Activated naive CD4-positive, alpha-beta T cell (primary cell): ENCODE results near the gene SCAP.

Source experiments
- DNase-seq, 4 experiments: peaks; one replicate each; lab custom pipeline; 2025; lab: John Stamatoyannopoulos, UW

The SCAP gene

DNA sequence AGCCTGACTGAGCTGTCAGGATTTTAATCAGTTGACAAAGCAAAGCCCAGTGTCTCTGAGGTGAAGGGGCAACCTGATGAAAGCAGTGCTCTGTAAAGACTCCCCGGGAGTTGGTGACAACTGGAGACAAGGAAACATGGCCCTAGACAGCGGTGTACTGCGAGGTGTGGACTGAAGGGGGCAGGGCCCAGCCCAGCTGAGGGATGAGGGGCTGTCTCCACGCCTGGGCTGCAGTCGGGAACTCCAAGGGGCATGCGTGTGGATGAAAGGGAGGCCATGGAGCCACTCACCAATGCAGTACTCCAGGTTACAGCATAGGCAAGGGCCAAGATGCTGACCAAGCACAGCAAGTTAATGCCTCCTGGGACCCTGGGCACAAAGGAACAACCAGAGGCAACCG lies 45.1 kb downstream of the SCAP start:
- DNase-seq, result no peak

GRCh38 chr3:47429476-47430270 lies 46.1 kb downstream of the SCAP start:
- DNase-seq, result no peak

GRCh38 chr3:47428662-47429061 lies 47.1 kb downstream of the SCAP start:
- DNase-seq, result no peak

- DNase-seq, result no peak
These were observed 47.9 kb downstream of the SCAP start for GRCh38 chr3:47427866-47428265.

DNA sequence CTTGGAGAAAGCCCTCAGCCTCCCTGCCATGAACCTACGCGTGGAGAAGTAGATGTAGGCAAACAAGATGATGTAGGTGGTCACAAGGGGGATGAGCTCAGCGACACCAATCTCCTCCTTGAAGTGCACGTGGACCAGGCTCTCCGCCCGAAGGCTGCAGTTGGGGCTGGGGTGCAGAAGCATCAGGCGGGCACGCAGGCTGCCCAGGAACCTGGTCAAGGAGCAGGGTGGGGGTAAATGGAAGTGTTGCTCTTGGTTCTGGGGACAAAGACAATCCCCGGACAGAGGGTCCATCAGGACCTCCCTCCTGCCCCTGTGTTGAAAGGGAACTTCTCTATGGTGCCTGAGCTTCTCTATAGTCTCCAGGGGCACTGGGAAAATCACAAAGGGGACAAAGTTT lies 49.8 kb downstream of the SCAP start:
- no peak for DNase-seq

DNA sequence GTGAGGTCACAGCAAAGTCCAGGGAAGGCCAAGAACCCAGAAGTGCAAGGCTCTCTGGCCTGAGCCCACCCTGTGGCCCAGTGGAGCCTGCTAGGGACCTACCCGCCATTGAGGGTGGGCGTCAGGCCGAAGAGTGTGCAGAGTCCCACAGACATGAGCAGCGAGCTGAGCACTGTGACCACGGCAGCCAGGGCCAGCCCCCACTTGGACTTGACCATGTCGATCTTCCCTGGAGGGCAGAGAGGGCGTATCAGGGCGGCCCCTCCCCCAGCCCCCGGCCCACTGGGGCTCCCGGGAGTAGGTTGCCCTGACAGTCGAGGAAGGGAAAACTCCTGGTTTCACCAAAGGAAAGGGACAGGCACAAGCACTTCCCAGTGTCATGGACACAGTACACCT lies 50.4 kb downstream of the SCAP start:
- DNase-seq, result no peak

GRCh38 chr3:47424434-47425382 lies 51.0 kb downstream of the SCAP start:
- DNase-seq, result no peak

- DNase-seq, result no peak
These were observed 52.1 kb downstream of the SCAP start for GRCh38 chr3:47423548-47424145.

DNA sequence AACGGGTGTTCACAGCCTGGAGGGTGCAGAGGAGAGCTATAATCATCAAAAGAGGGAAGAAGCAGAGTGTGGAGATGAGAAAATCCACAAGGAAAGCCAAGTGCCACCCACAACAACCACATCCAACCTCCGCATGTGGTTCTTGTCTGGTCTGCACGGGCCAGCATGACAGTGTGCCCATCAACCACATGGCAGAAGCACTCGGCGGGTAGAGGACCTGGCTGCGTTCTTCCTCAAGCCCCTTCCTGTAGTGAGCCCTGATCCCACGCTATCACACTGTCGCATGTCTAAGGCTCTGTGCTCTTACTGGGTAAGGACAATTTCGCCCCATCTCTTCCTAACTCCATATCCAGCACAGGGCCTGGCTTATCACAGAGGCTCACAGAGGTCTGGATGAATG lies 53.0 kb downstream of the SCAP start:
- no peak for DNase-seq

- DNase-seq, result no peak
These were observed 53.7 kb downstream of the SCAP start for GRCh38 chr3:47421741-47422649.

GRCh38 chr3:47420511-47421484 lies 54.9 kb downstream of the SCAP start:
- peak; percentile 63 to 85 (median 78) for DNase-seq

DNA sequence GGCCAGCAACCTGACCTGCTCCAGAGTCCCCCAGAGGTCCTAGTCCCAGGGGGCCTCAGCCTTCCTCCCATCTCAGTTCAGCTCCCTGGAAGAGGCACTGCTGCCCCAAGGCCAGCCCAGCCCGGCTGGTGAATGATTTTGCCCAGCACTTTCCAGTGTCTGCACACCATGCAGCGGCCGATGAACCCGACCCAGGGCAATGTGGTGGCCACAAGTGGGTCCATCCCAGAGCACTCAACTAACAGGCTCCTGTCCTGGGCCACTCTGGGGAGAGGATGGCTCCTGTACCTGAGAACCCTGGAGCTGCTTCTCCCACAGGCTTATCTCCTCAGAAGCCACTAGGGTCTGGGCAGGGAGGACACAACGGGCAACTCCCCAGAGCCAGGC lies 55.7 kb downstream of the SCAP start:
- DNase-seq, result no peak

DNA sequence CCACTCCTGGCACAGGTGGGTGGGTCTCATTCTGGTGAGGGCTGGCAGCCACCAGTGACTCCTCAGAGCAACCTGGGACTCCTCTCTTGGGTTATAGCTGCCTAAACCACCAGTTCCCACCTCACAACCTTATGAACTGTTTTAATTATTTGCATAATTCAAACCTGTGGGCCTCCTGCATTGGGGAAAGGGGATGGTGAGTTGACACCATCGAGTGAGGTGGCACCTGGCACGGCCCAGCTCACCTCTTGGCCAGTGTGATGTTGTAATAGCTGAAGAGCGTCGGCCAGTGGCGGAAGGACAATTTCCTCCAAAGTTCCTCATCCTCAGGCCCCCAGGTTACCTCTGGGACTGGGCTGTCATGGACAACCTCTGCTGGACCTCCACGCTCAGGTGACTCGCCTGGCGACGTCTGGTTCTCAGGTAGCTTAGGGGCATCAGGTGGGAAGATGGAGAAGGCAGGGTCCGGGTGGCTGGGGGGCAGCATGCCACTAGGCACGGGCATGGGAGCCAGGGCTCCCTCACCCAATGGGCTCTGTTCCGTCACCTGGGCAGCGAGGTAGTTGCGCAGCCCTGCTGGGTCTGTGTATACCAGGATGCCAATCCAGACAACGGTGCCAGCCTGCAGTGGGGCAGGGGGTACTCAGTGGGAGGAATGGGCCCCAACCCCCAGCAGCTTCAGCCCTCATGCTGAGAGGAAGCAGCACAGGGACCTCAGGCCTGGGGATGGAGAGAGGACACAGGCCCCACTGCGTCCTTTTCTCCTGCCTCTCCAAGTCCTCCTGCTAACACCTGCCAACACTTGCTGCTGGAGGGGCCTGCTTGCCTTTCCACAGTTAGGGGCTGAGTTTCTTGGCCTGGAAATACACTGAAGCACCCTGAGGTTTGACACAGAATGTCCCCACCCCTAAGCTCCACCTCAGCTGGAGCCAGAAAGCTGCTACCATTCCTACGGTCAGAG lies 56.4 kb downstream of the SCAP start:
- DNase-seq, result no peak

- no peak for DNase-seq
These were observed 57.3 kb downstream of the SCAP start for GRCh38 chr3:47418167-47419082.

DNA sequence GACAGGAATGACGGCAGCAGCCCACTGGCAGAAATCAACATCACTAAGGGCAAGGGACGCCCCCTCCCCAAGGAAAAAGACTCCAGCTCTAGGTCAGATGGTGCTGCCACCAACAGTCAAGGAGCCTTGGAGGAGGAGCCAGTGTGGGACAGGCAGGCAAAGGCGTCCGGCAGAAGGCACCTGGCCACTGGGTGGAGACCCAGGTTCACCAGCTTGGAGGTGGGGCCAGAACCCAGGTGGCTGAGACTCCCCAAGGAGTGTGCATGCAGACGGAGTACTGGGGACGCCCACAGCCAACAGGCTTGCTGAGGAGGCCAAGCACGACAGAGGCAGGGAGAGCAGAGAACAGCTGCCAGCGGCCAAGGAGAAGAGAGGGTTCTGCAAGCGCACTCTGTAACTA lies 59.7 kb downstream of the SCAP start:
- DNase-seq, result no peak

DNA sequence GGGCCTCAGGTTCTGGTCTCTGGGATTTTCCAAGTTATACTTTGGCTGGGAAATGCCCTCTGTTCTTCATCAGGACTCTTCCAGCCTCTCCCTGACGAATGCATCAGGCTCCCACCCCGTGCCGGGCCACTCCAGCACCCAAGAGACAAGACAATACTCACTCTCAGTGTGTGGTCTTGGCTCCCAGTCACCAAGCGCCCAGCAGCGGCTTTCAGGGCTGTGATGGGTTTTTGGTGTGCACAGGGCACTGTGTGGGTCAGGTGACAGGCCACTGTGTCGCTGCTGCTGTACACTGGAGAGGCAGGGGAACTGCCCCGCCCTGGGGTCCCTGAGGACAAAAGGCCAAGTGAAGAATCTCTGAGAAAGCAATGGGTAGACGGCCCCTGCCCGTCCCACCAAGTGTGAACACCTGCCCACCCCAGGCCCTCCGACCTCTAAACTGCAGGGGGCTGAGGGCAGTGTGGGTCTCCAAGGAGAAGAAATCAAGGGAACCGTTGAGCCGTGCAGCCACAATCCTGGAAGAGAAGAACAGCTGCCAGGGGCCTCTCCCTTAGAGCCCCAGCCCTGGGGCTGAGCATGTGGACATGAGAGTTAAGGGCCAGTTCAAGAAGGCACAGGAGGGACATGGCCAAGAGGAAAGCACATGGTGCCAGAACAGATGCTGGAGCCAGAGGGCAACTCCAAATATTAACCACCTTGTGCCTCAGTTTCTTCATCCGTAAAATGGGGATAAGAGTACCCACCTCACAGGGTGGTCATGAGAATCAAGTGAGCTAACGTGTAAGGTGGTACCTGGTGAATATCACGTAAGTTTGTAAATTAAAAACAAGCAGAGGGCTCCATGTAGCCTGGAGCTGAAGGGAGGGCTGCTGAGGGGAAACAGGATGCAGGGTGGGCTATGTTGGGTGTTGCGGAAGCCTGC lies 60.8 kb downstream of the SCAP start:
- DNase-seq, result no peak

DNA sequence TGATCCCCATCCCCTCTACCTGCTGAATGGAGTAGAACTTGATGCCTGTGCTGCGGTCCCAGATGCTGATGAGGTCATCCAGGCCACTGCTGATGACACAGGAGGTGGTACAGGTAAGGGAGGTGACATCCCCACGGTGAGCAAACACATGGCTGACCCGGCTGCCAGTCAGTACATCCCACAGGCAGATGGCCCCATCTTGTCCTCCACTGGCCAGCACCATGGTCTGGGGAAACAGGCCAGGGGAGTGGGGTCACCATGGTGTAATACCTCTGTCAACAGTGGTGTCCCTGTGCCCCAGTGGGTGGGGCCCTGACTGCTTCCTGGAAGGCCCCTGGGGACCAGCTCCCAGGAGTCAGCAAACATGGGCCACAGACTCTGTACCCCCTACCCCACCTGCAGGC lies 61.6 kb downstream of the SCAP start:
- no peak for DNase-seq
